Mesothelial cell of epicardium (in vitro differentiated cells): Measurements from ENCODE around the gene CNOT8. TPM values are rescaled to one million over a fixed set of nuclear protein-coding genes. Genes with fewer than 3 reads are reported as not detected.
A peak's percentile ranks its signal among the peaks of the same experiment; 100 is the strongest.

Experiments used
- DNase-seq, 2 experiments: peaks; one replicate each; pipeline ENCODE4 v3.0.0; 2021; ENCODE audit warnings: low spot score in 2 of 2; ENCODE audit not compliant: unreplicated experiment in 2 of 2
- H3K27ac Mint-ChIP-seq: 2 replicates; pipeline ENCODE4 v1.8.0; 2021; ENCODE audit warnings: mixed read lengths
- H3K27me3 Mint-ChIP-seq: 2 replicates; pipeline ENCODE4 v1.8.0; 2021; ENCODE audit warnings: low read depth, mixed read lengths
- H3K36me3 Mint-ChIP-seq: 2 replicates; pipeline ENCODE4 v1.8.0; 2021; ENCODE audit warnings: mixed read lengths
- H3K4me1 Mint-ChIP-seq: 2 replicates; pipeline ENCODE4 v1.8.0; 2021; ENCODE audit warnings: mixed read lengths
- H3K4me3 Mint-ChIP-seq: 2 replicates; pipeline ENCODE4 v1.8.0; 2021; ENCODE audit warnings: mild to moderate bottlenecking, moderate library complexity, mixed read lengths
- H3K9me3 Mint-ChIP-seq: 2 replicates; pipeline ENCODE4 v1.8.0; 2021; ENCODE audit warnings: mixed read lengths
- CTCF ChIP-seq: fragments of 200-600 bp; sonication (generic); IDR thresholded peaks from one replicate; pipeline ENCODE4 v1.5.0; 2021; ENCODE audit warnings: antibody characterized with exemption; ENCODE audit not compliant: unreplicated experiment
- total RNA-seq: library from RNA; stranded (reverse); gene quantifications from 3 replicates; pipeline ENCODE4 v1.2.1, GENCODE V29; 2021

CNOT8 gene
- 54.4 to 58.3 TPM (median 54.6 TPM) in 3 replicates for total RNA-seq

- H3K4me3 Mint-ChIP-seq: peak within 1 kb of the TSS; percentile 92
- no peak for TF ChIP-seq CTCF
- no peaks in the 10 kb centered on the region for H3K27me3 Mint-ChIP-seq
- peaks cover 26% of the 10 kb centered on the region for H3K4me1 Mint-ChIP-seq
- peak; percentile 91 to 96 for DNase-seq
- peak within 1 kb of the TSS; percentile 99 for H3K27ac Mint-ChIP-seq
- peaks cover 9% of the 10 kb centered on the region for H3K36me3 Mint-ChIP-seq
- no peaks in the 10 kb centered on the region for H3K9me3 Mint-ChIP-seq
Observed at GRCh38 chr5:154858297-154858971, at the start of gene CNOT8. Gene CNOT8, plus strand, starts transcription at chr5:154858627. Its CDS starts 4,652 bp downstream, at chr5:154863279.

GRCh38 chr5:154811239-154811638, 47.2 kb upstream of the CNOT8 start:
- H3K27me3 Mint-ChIP-seq: no peaks in the 10 kb centered on the region
- no peak overlapping the region for H3K4me3 Mint-ChIP-seq
- TF ChIP-seq CTCF: no peak
- H3K27ac Mint-ChIP-seq: no peak overlapping the region
- H3K36me3 Mint-ChIP-seq: peaks cover 37% of the 10 kb centered on the region
- DNase-seq: no peak
- H3K9me3 Mint-ChIP-seq: no peaks in the 10 kb centered on the region
- no peaks in the 10 kb centered on the region for H3K4me1 Mint-ChIP-seq

- Mint-ChIP-seq H3K27ac (peak overlapping the region; percentile 75), H3K4me3 (no peak overlapping the region), H3K4me1 (peaks cover under 1% of the 10 kb centered on the region), H3K36me3 (peaks cover 42% of the 10 kb centered on the region), H3K9me3 (no peaks in the 10 kb centered on the region), H3K27me3 (no peaks in the 10 kb centered on the region)
- DNase-seq: peak in 1 of 2 experiments; percentile 54
- peak; percentile 74 for TF ChIP-seq CTCF
Observed at GRCh38 chr5:154811653-154812465, 46.6 kb upstream of the CNOT8 start.

GRCh38 chr5:154813158-154813557, 45.3 kb upstream of the CNOT8 start:
- Mint-ChIP-seq H3K9me3 (no peaks in the 10 kb centered on the region), H3K27ac (no peak overlapping the region)

GRCh38 chr5:154813736-154814135, 44.7 kb upstream of the CNOT8 start:
- no peak overlapping the region for H3K4me3 Mint-ChIP-seq

More at GRCh38 chr5:154813158-154813557, 45.3 kb upstream of the CNOT8 start:
- Mint-ChIP-seq H3K4me3 (no peak overlapping the region), H3K36me3 (peaks cover 41% of the 10 kb centered on the region), H3K4me1 (peaks cover 4% of the 10 kb centered on the region), H3K27me3 (no peaks in the 10 kb centered on the region)
- no peak for DNase-seq
- no peak for TF ChIP-seq CTCF

More at GRCh38 chr5:154813736-154814135, 44.7 kb upstream of the CNOT8 start:
- no peak for DNase-seq
- Mint-ChIP-seq H3K27ac (no peak overlapping the region), H3K27me3 (no peaks in the 10 kb centered on the region), H3K4me1 (peaks cover 4% of the 10 kb centered on the region), H3K9me3 (no peaks in the 10 kb centered on the region), H3K36me3 (peaks cover 41% of the 10 kb centered on the region)
- no peak for TF ChIP-seq CTCF
